Fibroblast of lung (primary cell): ENCODE results near the gene NCOR1. TPM values are rescaled to one million over a fixed set of nuclear protein-coding genes. Genes with fewer than 3 reads are reported as not detected.

Experiments
- DNase-seq, 2 donors: peaks; one replicate each; pipeline versions ENCODE4 v3.0.0 to v3.0.0-alpha.2; 2010; ENCODE audit warnings: low read depth in 2 of 2
- H2AFZ ChIP-seq: 2 replicates; pipeline ENCODE4 v1.5.1; 2012; ENCODE audit warnings: low read length, control low read depth, inconsistent platforms
- H3K27ac ChIP-seq: 2 replicates; pipeline ENCODE4 v1.5.1; 2011; ENCODE audit warnings: low read length, control low read depth; ENCODE audit not compliant: insufficient read depth
- H3K27me3 ChIP-seq: 2 replicates; pipeline ENCODE4 v1.5.1; 2011; ENCODE audit warnings: mild to moderate bottlenecking, low read length; ENCODE audit not compliant: control insufficient read depth, insufficient read depth
- H3K36me3 ChIP-seq: 2 replicates; pipeline ENCODE4 v1.5.1; 2011; ENCODE audit warnings: low read length; ENCODE audit not compliant: control insufficient read depth, insufficient read depth
- H3K4me1 ChIP-seq: 2 replicates; pipeline ENCODE4 v1.5.1; 2011; ENCODE audit warnings: low read length; ENCODE audit not compliant: control insufficient read depth, insufficient read depth; ENCODE audit errors: extremely low read depth
- H3K4me2 ChIP-seq: 2 replicates; pipeline ENCODE4 v1.5.1; 2011; ENCODE audit warnings: low read length, control low read depth; ENCODE audit not compliant: insufficient read depth; ENCODE audit errors: extremely low read depth
- H3K4me3 ChIP-seq, 4 experiments: fragments of 200-600 bp in 1 of 4; sonication (generic) in 1 of 4; replicated peaks in 1 of 4; 2 replicates each; pipeline ENCODE4 v1.5.1; 2011 to 2016; ENCODE audit warnings: low read length in 4 of 4, low read depth in 3 of 4, mild to moderate bottlenecking in 3 of 4, control low read depth in 2 of 4, inconsistent platforms in 1 of 4, mixed read lengths in 1 of 4; ENCODE audit not compliant: insufficient read depth in 1 of 4; ENCODE audit errors: control extremely low read depth in 1 of 4
- H3K79me2 ChIP-seq: 2 replicates; pipeline ENCODE4 v1.5.1; 2012; ENCODE audit warnings: mild to moderate bottlenecking, low read length, inconsistent platforms; ENCODE audit not compliant: control insufficient read depth, insufficient read depth
- H3K9ac ChIP-seq: 2 replicates; pipeline ENCODE4 v1.5.1; 2011; ENCODE audit warnings: mild to moderate bottlenecking, low read length, control low read depth; ENCODE audit not compliant: insufficient read depth
- H3K9me3 ChIP-seq: 2 replicates; pipeline ENCODE4 v1.5.1; 2012; ENCODE audit warnings: low read depth, low read length; ENCODE audit not compliant: control insufficient read depth, insufficient read depth
- H4K20me1 ChIP-seq: 2 replicates; pipeline ENCODE4 v1.5.1; 2011; ENCODE audit warnings: low read length; ENCODE audit not compliant: control insufficient read depth, insufficient read depth; ENCODE audit errors: extremely low read depth
- EZH2 ChIP-seq: IDR thresholded peaks from 2 replicates; pipeline ENCODE4 v1.5.1; 2012; ENCODE audit warnings: low read length, control low read depth, mild to moderate bottlenecking; ENCODE audit errors: missing control alignments
- polyA plus RNA-seq, 2 donors: library from polyadenylated mRNA; depleted of rRNA in 1 of 2; stranded (reverse) in 1 of 2; unstranded in 1 of 2; fragments of >200 nt; gene quantifications; 2 replicates each; pipeline ENCODE4 v1.2.1, GENCODE V29; 2011 to 2012; ENCODE audit warnings: missing spikeins in 1 of 2
- total RNA-seq: library from RNA; depleted of rRNA; stranded (reverse); fragments of >200 nt; gene quantifications from 2 replicates; pipeline ENCODE4 v1.2.1, GENCODE V29; 2014
- TF ChIP-seq, protein P1 (sequence below), 2 donors: IDR thresholded peaks in 1 of 2; conservative IDR thresholded peaks in 1 of 2; 1 replicate in 1 of 2; 2 replicates in 1 of 2; pipeline ENCODE4 v1.5.1; 2011 to 2012; ENCODE audit warnings: low read length in 2 of 2, control low read depth in 1 of 2, inconsistent platforms in 1 of 2, low read depth in 1 of 2, mild to moderate bottlenecking in 1 of 2

The NCOR1 gene
- total and polyA plus RNA-seq, 2 donors (not counting 1 experiment from before 2014, with no cell fraction given), result 67.6 to 106 TPM

DNA sequence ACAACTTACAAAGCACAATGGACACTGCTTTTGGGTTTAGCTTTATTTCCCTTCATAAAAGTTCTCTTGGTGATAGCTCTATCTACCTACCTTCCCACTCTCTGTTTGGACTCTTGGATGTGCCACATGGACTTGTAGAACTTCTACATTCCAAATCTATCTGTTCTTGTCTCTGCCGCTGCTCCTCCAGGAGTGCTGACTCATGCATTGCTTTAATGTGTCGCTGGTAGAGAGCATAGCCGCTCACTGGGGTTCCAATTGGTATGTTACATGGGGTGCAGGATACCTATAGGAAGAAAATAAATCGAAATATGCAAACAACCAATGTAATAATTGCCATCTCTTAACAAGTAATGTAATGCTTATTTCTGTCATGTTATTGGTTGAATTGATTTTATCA lies 123.6 kb downstream of the NCOR1 start:
- no peak for TF ChIP-seq EZH2
- TF ChIP-seq, protein P1, sequence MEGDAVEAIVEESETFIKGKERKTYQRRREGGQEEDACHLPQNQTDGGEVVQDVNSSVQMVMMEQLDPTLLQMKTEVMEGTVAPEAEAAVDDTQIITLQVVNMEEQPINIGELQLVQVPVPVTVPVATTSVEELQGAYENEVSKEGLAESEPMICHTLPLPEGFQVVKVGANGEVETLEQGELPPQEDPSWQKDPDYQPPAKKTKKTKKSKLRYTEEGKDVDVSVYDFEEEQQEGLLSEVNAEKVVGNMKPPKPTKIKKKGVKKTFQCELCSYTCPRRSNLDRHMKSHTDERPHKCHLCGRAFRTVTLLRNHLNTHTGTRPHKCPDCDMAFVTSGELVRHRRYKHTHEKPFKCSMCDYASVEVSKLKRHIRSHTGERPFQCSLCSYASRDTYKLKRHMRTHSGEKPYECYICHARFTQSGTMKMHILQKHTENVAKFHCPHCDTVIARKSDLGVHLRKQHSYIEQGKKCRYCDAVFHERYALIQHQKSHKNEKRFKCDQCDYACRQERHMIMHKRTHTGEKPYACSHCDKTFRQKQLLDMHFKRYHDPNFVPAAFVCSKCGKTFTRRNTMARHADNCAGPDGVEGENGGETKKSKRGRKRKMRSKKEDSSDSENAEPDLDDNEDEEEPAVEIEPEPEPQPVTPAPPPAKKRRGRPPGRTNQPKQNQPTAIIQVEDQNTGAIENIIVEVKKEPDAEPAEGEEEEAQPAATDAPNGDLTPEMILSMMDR (conservative IDR thresholded peaks at IDR 0.05 in 1 of 2, IDR thresholded peaks at IDR 0.05 in 1 of 2; ENCODE audit: low read depth in 1 of 2, low read length in 2 of 2), result no peak
- H3K4me1 ChIP-seq, result no peaks in the 10 kb centered on the region
- no peaks in the 10 kb centered on the region for H3K79me2 ChIP-seq

DNA sequence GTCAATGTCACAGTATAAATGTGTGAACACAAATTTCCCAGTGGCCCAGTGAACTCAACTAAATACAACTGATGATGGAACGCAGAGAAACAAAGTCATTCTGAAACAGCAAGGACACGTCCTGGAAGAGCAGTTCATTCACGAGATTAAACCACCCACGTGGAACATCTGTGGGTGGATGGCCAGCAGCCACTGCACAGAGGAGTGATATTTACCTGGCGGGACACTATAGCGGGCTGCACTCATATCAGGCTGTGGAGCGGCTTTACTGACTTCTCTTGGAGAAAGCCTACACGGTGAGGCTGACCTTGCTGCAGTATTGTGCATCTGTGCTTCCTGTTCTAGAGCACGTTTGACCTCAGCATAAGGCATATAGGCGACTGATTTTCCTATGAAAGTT lies 128.4 kb downstream of the NCOR1 start:
- Histone ChIP-seq H3K79me2 (peaks cover 3% of the 10 kb centered on the region), H3K27me3 (no peaks in the 10 kb centered on the region), H3K4me1 (peaks cover 2% of the 10 kb centered on the region), H3K4me3 (no peak overlapping the region), H3K4me2 (no peak overlapping the region), H3K36me3 (peaks cover 4% of the 10 kb centered on the region), H3K9ac (no peak overlapping the region), H4K20me1 (no peaks in the 10 kb centered on the region), H3K27ac (no peak overlapping the region), H2AFZ (no peak overlapping the region), H3K9me3 (no peaks in the 10 kb centered on the region)
- TF ChIP-seq, protein P1 (conservative IDR thresholded peaks at IDR 0.05 in 1 of 2, IDR thresholded peaks at IDR 0.05 in 1 of 2; ENCODE audit: low read depth in 1 of 2, low read length in 2 of 2), result no peak
- TF ChIP-seq EZH2, result no peak
- DNase-seq, result no peak

More for the DNA sequence above, 123.6 kb downstream of the NCOR1 start:
- peaks cover 4% of the 10 kb centered on the region for H3K36me3 ChIP-seq
- H4K20me1 ChIP-seq, result no peaks in the 10 kb centered on the region
- H3K9ac ChIP-seq, result no peak overlapping the region
- H3K4me2 ChIP-seq, result no peak overlapping the region
- H2AFZ ChIP-seq, result no peak overlapping the region
- no peaks in the 10 kb centered on the region for H3K27me3 ChIP-seq
- no peak overlapping the region for H3K27ac ChIP-seq
- DNase-seq, result peak in 1 of 2 donors; percentile 11
- no peaks in the 10 kb centered on the region for H3K9me3 ChIP-seq
- no peak overlapping the region for H3K4me3 ChIP-seq

DNA sequence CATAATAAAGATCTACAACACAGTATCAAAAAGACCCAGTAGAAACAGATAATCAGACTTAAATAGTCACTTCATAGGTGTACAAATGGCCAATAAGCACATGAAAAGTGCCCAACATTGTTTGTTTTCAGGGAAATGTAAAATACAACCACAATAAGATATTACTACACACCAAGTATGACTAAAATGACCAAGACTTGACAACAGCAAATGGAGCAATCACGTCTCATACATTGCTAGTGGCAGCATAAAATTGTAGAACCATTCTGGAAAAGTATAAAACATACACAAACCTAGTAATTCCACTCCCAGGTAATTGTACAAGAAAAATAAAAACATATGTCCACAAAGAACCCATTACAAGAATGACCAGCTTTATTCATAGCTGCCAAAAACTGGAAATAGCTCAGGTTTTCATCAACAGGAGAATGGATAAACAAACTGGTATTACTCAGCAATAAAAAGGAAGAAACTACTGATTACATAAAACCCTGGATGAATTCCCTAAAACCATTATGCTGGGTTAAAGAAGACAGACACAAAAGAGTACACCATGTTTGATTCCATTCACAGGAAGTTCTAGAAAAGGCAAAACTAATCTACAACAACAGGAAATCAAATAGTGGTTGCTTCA lies 130.2 kb downstream of the NCOR1 start:
- peaks cover 5% of the 10 kb centered on the region for H3K79me2 ChIP-seq
- no peak overlapping the region for H3K4me3 ChIP-seq
- H3K4me1 ChIP-seq, result peaks cover 2% of the 10 kb centered on the region
- no peak for TF ChIP-seq EZH2
- TF ChIP-seq, protein P1 (conservative IDR thresholded peaks at IDR 0.05 in 1 of 2, IDR thresholded peaks at IDR 0.05 in 1 of 2; ENCODE audit: low read depth in 1 of 2, low read length in 2 of 2), result no peak
- H3K4me2 ChIP-seq, result no peak overlapping the region
- H3K27me3 ChIP-seq, result no peaks in the 10 kb centered on the region
- H3K36me3 ChIP-seq, result peaks cover 5% of the 10 kb centered on the region
- H3K9me3 ChIP-seq, result no peaks in the 10 kb centered on the region
- H3K27ac ChIP-seq, result peak overlapping the region; percentile 26
- H4K20me1 ChIP-seq, result no peaks in the 10 kb centered on the region
- peak; percentile 78 to 83 for DNase-seq
- H2AFZ ChIP-seq, result no peak overlapping the region
- no peak overlapping the region for H3K9ac ChIP-seq
